Breast epithelium (tissue), 4 donors: Measurements from ENCODE around the gene DUS3L. TPM values are rescaled to one million over a fixed set of nuclear protein-coding genes. Genes with fewer than 3 reads are reported as not detected.

ENCODE experiments used
- DNase-seq, 2 donors: peaks; one replicate each; pipeline ENCODE4 v3.0.0-alpha.2; 2019; ENCODE audit warnings: low spot score in 2 of 2
- H3K27ac ChIP-seq, 2 donors: fragments of 200-600 bp; sonication (generic) in 1 of 2; one replicate each; pipeline ENCODE4 v1.5.1; 2016 to 2019; ENCODE audit warnings: mild to moderate bottlenecking in 1 of 2
- H3K27me3 ChIP-seq, 2 donors: fragments of 200-600 bp; sonication (generic) in 1 of 2; one replicate each; pipeline versions ENCODE4 v1.5.1 to v1.6.0; 2017 to 2019; ENCODE audit warnings: control low read depth in 1 of 2, mild to moderate bottlenecking in 1 of 2
- H3K36me3 ChIP-seq: fragments of 200-600 bp; one replicate; pipeline ENCODE4 v1.5.1; 2019
- H3K4me1 ChIP-seq, 2 donors: fragments of 200-600 bp; sonication (generic); one replicate each; pipeline ENCODE4 v1.5.1; 2016 to 2019; ENCODE audit warnings: control low read depth in 1 of 2
- H3K4me3 ChIP-seq, 3 donors: fragments of 200-600 bp; sonication (generic); 1 replicate in 2 of 3; 2 replicates in 1 of 3; pipeline ENCODE4 v1.5.1; 2016 to 2019; ENCODE audit warnings: mild to moderate bottlenecking in 3 of 3, moderate library complexity in 2 of 3
- H3K9me3 ChIP-seq, 2 donors: fragments of 200-600 bp; sonication (generic) in 1 of 2; one replicate each; pipeline ENCODE4 v1.5.1; 2016 to 2019; ENCODE audit warnings: control low read depth in 1 of 2
- CTCF ChIP-seq, 3 donors: fragments of 450-650 bp; IDR thresholded peaks; one replicate each; pipeline ENCODE4 v1.5.1; 2016 to 2017; ENCODE audit warnings: antibody characterized with exemption in 3 of 3, mild to moderate bottlenecking in 3 of 3, moderate library complexity in 3 of 3
- POLR2A ChIP-seq: fragments of 450-650 bp; IDR thresholded peaks from one replicate; pipeline ENCODE4 v1.6.1; 2016; ENCODE audit warnings: antibody characterized with exemption, mild to moderate bottlenecking, moderate library complexity
- POLR2AphosphoS5 ChIP-seq, 3 donors: sonication (generic); formaldehyde crosslinking; IDR thresholded peaks; one replicate each; pipeline ENCODE4 v1.6.1; 2017; ENCODE audit warnings: antibody characterized with exemption in 3 of 3
- intact Hi-C: fragments of 100-400 bp; cut with DNase I; formaldehyde crosslinking; loops from one replicate; pipeline ENCODE4 v1.15.1; 2023; ENCODE audit warnings: low total_unique reads
- total RNA-seq, 3 donors: library from RNA; depleted of rRNA; stranded (reverse); fragments of >200 nt; gene quantifications; one replicate each; pipeline ENCODE4 v1.1.0, GENCODE V29; 2016

The DUS3L gene
- total RNA-seq, 3 donors from 2014 or later, result 28.8 to 44.9 (median 37.2) TPM

GRCh38 chr19:5803441-5803751, 12.4 kb upstream of the DUS3L start:
- no peak for DNase-seq
- Histone ChIP-seq H3K27me3 (peaks cover 4 to 9% of the 10 kb centered on the region in 2 donors), H3K36me3 (no peaks in the 10 kb centered on the region), H3K27ac (no peak overlapping the region), H3K4me1 (no peaks in the 10 kb centered on the region), H3K9me3 (no peaks in the 10 kb centered on the region), H3K4me3 (peak overlapping the region; percentile 11 to 65 (median 54))
- intact Hi-C loops, result loop anchor here (10.0 kb wide), 1 partner anchor 101 kb away; the partner anchor contains the start of genes NDUFA11 and VMAC
- TF ChIP-seq POLR2A, result no peak
- no peak for TF ChIP-seq CTCF (IDR thresholded peaks at IDR 0.05)
- no peak for TF ChIP-seq POLR2AphosphoS5 (IDR thresholded peaks at IDR 0.05)

GRCh38 chr19:5801796-5802619, 11.0 kb upstream of the DUS3L start:
- peaks cover 4 to 9% of the 10 kb centered on the region in 2 donors for H3K27me3 ChIP-seq
- H3K36me3 ChIP-seq, result no peaks in the 10 kb centered on the region
- TF ChIP-seq POLR2AphosphoS5 (IDR thresholded peaks at IDR 0.05) (no peak), CTCF (IDR thresholded peaks at IDR 0.05) (no peak), POLR2A (no peak)
- intact Hi-C loops, result loop anchor here (10.0 kb wide), 1 partner anchor 103 kb away; the partner anchor contains the start of genes NDUFA11 and VMAC
- H3K9me3 ChIP-seq, result no peaks in the 10 kb centered on the region
- no peak overlapping the region for H3K27ac ChIP-seq
- no peak for DNase-seq
- H3K4me3 ChIP-seq, result no peak overlapping the region
- H3K4me1 ChIP-seq, result no peaks in the 10 kb centered on the region

GRCh38 chr19:5800361-5801270, 9.7 kb upstream of the DUS3L start:
- H3K36me3 ChIP-seq, result no peaks in the 10 kb centered on the region
- H3K4me3 ChIP-seq, result no peak overlapping the region
- TF ChIP-seq POLR2A (no peak), POLR2AphosphoS5 (IDR thresholded peaks at IDR 0.05) (no peak), CTCF (IDR thresholded peaks at IDR 0.05) (no peak)
- no peak for DNase-seq
- H3K27ac ChIP-seq, result no peak overlapping the region
- H3K9me3 ChIP-seq, result no peaks in the 10 kb centered on the region
- intact Hi-C loops, result loop anchor here (10.0 kb wide), 1 partner anchor 104 kb away; the partner anchor contains the start of genes NDUFA11 and VMAC
- H3K27me3 ChIP-seq, result peaks cover 3 to 9% of the 10 kb centered on the region in 2 donors
- H3K4me1 ChIP-seq, result no peaks in the 10 kb centered on the region

- no peak for TF ChIP-seq POLR2AphosphoS5 (IDR thresholded peaks at IDR 0.05)
- TF ChIP-seq CTCF (IDR thresholded peaks at IDR 0.05), result no peak
- no peak for TF ChIP-seq POLR2A
These were observed 8.6 kb upstream of the DUS3L start for GRCh38 chr19:5799247-5800241.

More at GRCh38 chr19:5799247-5800241, 8.6 kb upstream of the DUS3L start:
- H3K4me1 ChIP-seq, result no peaks in the 10 kb centered on the region
- DNase-seq, result no peak
- no peaks in the 10 kb centered on the region for H3K36me3 ChIP-seq
- H3K27ac ChIP-seq, result no peak overlapping the region
- no peaks in the 10 kb centered on the region for H3K9me3 ChIP-seq
- intact Hi-C loops, result loop anchor here (5.0 to 10.0 kb wide), 2 partner anchors 105 to 922 kb away; partner anchors contain the start of genes NDUFA11 and VMAC
- peaks cover 0 to 8% of the 10 kb centered on the region in 2 donors for H3K27me3 ChIP-seq
- H3K4me3 ChIP-seq, result no peak overlapping the region
